ENCODE measurements around the gene NRSN1. TPM values are rescaled to one million over a fixed set of nuclear protein-coding genes. Genes with fewer than 3 reads are reported as not detected.

The NRSN1 gene
- total RNA-seq, 2 donors from 2014 or later = not detected

GRCh38 chr6:24093381-24093780 is 32.6 kb upstream of the NRSN1 start:
- no peak for DNase-seq
- Histone ChIP-seq H3K4me3 (ENCODE audit: low read length) (no peak overlapping the region), H3K27ac (ENCODE audit: low read depth, low read length) (no peak overlapping the region), H3K36me3 (ENCODE audit: control insufficient read depth, insufficient read depth, low read length) (no peaks in the 10 kb centered on the region), H3K27me3 (ENCODE audit: control insufficient read depth, insufficient read depth, low read length, poor library complexity, severe bottlenecking) (peaks cover 32% of the 10 kb centered on the region), H3K9ac (ENCODE audit: extremely low read depth, low read length, poor library complexity, severe bottlenecking) (no peak overlapping the region), H3K9me3 (ENCODE audit: control insufficient read depth, low read length) (no peaks in the 10 kb centered on the region), H3K4me1 (ENCODE audit: control insufficient read depth, insufficient read depth, low read length) (no peaks in the 10 kb centered on the region)
- no peak overlapping the region for H3K27ac Mint-ChIP-seq
- H3K36me3 Mint-ChIP-seq (ENCODE audit: low read depth) = no peaks in the 10 kb centered on the region
- peaks cover 47% of the 10 kb centered on the region for H3K27me3 Mint-ChIP-seq (ENCODE audit: insufficient read depth)
- TF ChIP-seq CTCF (conservative IDR thresholded peaks at IDR 0.05) = no peak
- peaks cover 29% of the 10 kb centered on the region for H3K4me1 Mint-ChIP-seq
- WGBS, 2 experiments (ENCODE audit: insufficient coverage in 1 of 2, insufficient read length in 1 of 2) = 96% methylated on average over 3 of the region's 4 CpGs; no CpG with 5 or more reads in 1 of the 2 experiments
- H3K4me3 Mint-ChIP-seq = no peak overlapping the region
- H3K9me3 Mint-ChIP-seq = no peaks in the 10 kb centered on the region

GRCh38 chr6:24099181-24099580 is 26.8 kb upstream of the NRSN1 start:
- no peak for DNase-seq
- Mint-ChIP-seq H3K36me3 (ENCODE audit: low read depth) (no peaks in the 10 kb centered on the region), H3K9me3 (no peaks in the 10 kb centered on the region), H3K4me1 (peaks cover 17% of the 10 kb centered on the region), H3K27ac (no peak overlapping the region), H3K27me3 (ENCODE audit: insufficient read depth) (peaks cover 38% of the 10 kb centered on the region), H3K4me3 (no peak overlapping the region)
- H3K27ac ChIP-seq (ENCODE audit: low read depth, low read length) = no peak overlapping the region
- TF ChIP-seq CTCF (conservative IDR thresholded peaks at IDR 0.05) = no peak
- no peak overlapping the region for H3K9ac ChIP-seq (ENCODE audit: extremely low read depth, low read length, poor library complexity, severe bottlenecking)
- H3K27me3 ChIP-seq (ENCODE audit: control insufficient read depth, insufficient read depth, low read length, poor library complexity, severe bottlenecking) = peaks cover 10% of the 10 kb centered on the region
- 95% methylated on average over 2 of the region's 2 CpGs; no CpG with 5 or more reads in 1 of the 2 experiments for WGBS, 2 experiments (ENCODE audit: insufficient coverage in 1 of 2, insufficient read length in 1 of 2)
- H3K4me3 ChIP-seq (ENCODE audit: low read length) = no peak overlapping the region
- H3K4me1 ChIP-seq (ENCODE audit: control insufficient read depth, insufficient read depth, low read length) = peaks cover 6% of the 10 kb centered on the region
- no peaks in the 10 kb centered on the region for H3K9me3 ChIP-seq (ENCODE audit: control insufficient read depth, low read length)
- no peaks in the 10 kb centered on the region for H3K36me3 ChIP-seq (ENCODE audit: control insufficient read depth, insufficient read depth, low read length)

GRCh38 chr6:24100024-24100769 is 25.8 kb upstream of the NRSN1 start:
- no peak overlapping the region for H3K27ac Mint-ChIP-seq
- TF ChIP-seq CTCF (conservative IDR thresholded peaks at IDR 0.05) = no peak

More at GRCh38 chr6:24100024-24100769, 25.8 kb upstream of the NRSN1 start:
- H3K36me3 ChIP-seq (ENCODE audit: control insufficient read depth, insufficient read depth, low read length) = no peaks in the 10 kb centered on the region
- WGBS, 2 experiments (ENCODE audit: insufficient coverage in 1 of 2, insufficient read length in 1 of 2) = 89% methylated on average over 1 of the region's 1 CpG; no CpG with 5 or more reads in 1 of the 2 experiments
- peaks cover 10% of the 10 kb centered on the region for H3K27me3 ChIP-seq (ENCODE audit: control insufficient read depth, insufficient read depth, low read length, poor library complexity, severe bottlenecking)
- no peak overlapping the region for H3K27ac ChIP-seq (ENCODE audit: low read depth, low read length)
- H3K4me3 ChIP-seq (ENCODE audit: low read length) = no peak overlapping the region
- H3K4me1 ChIP-seq (ENCODE audit: control insufficient read depth, insufficient read depth, low read length) = peaks cover 6% of the 10 kb centered on the region
- H3K9me3 ChIP-seq (ENCODE audit: control insufficient read depth, low read length) = no peaks in the 10 kb centered on the region
- Mint-ChIP-seq H3K4me1 (peaks cover 17% of the 10 kb centered on the region), H3K27me3 (ENCODE audit: insufficient read depth) (peaks cover 38% of the 10 kb centered on the region), H3K9me3 (no peaks in the 10 kb centered on the region), H3K4me3 (no peak overlapping the region), H3K36me3 (ENCODE audit: low read depth) (no peaks in the 10 kb centered on the region)
- DNase-seq = peak; percentile 55
- no peak overlapping the region for H3K9ac ChIP-seq (ENCODE audit: extremely low read depth, low read length, poor library complexity, severe bottlenecking)

Measured in endodermal cell (in vitro differentiated cells).